Stimulated activated CD8-positive, alpha-beta memory T cell treated with anti-CD3 and anti-CD28 coated beads, Interleukin-4, amount 100 ng/mL, for 4 hours (primary cell): ENCODE data around the gene NBEA.
"Not testable (repeated sequence)": the region's sequence is repeated elsewhere in the genome, so short reads cannot be mapped to it uniquely, and the experiment has no call there.

ENCODE experiments used
- DNase-seq, 2 donors: peaks; one replicate each; pipeline ENCODE4 v3.0.0-alpha.2; 2020; ENCODE audit warnings: low read depth in 2 of 2, low spot score in 1 of 2

NBEA gene, protein sequence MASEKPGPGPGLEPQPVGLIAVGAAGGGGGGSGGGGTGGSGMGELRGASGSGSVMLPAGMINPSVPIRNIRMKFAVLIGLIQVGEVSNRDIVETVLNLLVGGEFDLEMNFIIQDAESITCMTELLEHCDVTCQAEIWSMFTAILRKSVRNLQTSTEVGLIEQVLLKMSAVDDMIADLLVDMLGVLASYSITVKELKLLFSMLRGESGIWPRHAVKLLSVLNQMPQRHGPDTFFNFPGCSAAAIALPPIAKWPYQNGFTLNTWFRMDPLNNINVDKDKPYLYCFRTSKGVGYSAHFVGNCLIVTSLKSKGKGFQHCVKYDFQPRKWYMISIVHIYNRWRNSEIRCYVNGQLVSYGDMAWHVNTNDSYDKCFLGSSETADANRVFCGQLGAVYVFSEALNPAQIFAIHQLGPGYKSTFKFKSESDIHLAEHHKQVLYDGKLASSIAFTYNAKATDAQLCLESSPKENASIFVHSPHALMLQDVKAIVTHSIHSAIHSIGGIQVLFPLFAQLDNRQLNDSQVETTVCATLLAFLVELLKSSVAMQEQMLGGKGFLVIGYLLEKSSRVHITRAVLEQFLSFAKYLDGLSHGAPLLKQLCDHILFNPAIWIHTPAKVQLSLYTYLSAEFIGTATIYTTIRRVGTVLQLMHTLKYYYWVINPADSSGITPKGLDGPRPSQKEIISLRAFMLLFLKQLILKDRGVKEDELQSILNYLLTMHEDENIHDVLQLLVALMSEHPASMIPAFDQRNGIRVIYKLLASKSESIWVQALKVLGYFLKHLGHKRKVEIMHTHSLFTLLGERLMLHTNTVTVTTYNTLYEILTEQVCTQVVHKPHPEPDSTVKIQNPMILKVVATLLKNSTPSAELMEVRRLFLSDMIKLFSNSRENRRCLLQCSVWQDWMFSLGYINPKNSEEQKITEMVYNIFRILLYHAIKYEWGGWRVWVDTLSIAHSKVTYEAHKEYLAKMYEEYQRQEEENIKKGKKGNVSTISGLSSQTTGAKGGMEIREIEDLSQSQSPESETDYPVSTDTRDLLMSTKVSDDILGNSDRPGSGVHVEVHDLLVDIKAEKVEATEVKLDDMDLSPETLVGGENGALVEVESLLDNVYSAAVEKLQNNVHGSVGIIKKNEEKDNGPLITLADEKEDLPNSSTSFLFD (N-terminal part only)

DNA sequence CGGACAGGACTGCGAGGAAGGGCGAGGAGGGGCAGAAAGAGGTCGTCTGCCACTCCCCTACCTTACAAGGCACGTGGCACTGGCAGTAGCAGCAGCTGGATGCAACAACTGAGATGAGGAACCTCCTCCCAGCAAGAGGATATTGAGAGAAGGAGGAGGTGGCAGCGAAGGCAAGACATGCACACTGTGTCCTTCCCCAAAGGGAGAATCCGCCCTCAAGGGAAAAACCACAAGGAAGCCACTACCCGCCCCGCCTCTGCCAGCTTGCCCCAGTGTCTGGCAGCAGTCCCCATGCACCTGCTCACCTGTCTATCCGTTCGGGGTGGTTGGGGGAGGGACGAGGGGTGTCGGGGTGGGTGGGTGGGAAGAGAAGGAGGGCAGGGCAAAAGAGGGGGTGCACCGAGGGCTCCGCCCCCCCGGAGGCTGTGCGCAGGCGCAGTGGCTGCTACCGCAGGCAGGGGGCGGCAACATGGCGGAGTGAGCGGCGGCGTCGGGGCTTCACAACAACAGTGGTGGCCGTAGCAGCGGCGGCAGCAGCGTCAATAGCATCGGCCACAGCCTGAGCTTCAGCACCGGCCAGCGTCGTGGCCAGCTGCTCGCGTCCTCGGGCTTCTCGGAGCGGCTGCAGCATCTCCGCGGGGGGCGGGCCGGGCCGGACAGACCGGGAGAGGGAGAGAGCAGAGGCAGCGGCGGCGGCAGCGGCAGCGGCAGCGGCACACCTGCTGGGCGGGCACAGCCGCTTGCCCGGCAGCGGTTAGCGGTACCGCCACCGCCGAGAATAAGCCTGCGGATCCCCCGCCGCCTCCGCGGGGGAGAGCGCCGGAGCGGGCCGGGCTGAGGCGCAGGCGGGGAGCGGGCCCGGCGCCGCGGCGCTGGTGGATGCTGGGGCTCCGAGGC is at the start of gene NBEA:
TSS of gene NBEA (plus strand) at position 436 of the 897 bp plus-strand sequence. CDS start 551 bp downstream, outside the sequence.
- DNase-seq, result peak; percentile 57 to 58

DNA sequence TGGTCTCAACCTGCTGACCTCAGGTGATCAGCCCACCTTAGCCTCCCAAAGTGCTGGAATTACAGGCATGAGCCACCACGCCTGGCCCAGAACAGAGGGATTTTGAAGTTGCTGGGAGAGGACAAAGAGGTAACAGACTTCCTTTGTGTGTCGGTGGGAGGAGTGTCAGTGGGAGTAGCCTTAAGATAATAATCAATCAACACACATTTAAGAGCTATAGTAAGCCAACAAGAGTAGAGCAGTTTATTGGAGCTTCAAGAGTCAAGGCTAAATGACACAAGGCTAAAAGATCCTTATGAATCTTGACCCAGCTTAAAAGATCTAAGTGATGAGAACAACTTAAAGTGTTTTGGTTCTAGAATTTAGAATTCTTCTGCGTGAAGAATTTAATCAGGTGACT is 47.3 kb upstream of the NBEA start:
- no peak for DNase-seq

DNA sequence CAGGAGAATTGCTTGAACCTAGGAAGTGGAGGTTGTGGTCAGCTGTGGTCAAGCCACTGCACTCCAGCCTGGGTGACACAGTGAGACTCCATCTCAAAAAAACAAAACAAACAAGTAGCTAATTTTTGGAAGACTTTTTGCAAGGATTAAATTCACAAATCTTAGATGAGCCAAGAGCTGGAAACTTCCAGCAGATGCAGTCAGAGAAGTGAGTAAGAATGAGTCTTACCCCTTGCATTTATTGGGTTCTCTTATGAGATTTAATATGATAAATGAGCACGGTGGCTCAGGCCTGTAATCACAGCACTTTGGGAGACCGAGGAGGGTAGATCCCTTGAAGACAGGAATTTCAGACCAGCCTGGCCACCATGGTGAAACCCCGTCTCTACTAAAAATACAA is 44.9 kb upstream of the NBEA start:
- no peak for DNase-seq

DNA sequence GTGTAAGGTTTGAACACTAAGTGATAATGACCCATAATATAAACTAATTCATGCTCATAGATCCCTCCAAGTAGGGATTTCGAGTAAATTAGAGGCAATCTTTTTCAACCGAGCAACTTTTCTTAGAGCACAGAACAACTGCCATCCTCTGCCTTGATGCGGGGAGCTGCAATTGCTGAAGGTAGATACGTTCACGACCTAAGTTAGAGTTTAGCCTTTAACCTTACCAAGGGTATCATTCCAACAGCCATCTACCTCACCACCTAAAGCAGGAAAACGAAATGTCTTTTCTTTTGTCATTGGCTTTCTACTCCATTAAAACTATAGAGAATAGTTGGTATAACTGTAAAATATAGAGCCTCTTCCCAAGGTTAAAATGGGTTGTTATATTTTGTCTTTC is 42.2 kb upstream of the NBEA start:
- no peak for DNase-seq

DNA sequence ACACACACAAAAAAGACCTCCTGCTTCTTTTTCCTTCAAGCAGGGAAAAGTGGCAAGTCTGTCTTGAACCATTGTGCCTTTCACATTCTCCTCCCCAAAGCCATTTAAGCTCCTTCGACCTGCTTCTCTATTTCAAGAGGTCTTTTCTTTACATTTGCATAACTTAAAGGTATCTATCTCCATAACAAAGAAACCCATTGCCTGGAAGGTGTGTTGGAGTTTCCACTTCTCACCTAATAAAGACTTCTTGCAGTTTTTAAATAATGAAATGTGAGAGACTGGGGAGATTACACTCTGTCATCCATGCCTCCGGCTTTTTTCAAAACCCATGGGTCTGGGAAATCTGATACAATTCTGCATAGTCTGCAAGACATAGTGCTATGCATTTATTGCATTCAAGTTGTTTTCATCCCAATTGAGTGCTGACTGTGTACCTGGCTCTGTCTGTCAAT is 41.8 kb upstream of the NBEA start:
- no peak for DNase-seq

DNA sequence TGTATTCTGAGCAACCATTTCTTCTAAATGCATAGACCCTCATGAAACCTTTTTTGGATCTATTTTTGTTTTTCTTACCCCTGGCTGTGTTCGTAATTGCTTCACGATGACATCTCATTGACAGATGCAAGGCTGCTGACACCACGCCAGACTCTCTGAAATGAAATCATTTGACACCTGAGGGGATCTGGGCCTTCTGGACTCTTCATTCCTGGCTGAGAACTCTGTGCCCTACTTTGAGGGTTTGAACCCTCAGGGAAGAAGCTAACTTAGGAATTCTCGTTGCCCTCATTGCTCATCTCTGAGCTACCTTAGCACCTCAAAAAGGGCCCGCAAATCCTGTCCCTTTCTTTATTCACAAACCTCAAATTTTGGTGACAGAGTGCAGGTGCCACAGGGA is 40.5 kb upstream of the NBEA start:
- no peak for DNase-seq

DNA sequence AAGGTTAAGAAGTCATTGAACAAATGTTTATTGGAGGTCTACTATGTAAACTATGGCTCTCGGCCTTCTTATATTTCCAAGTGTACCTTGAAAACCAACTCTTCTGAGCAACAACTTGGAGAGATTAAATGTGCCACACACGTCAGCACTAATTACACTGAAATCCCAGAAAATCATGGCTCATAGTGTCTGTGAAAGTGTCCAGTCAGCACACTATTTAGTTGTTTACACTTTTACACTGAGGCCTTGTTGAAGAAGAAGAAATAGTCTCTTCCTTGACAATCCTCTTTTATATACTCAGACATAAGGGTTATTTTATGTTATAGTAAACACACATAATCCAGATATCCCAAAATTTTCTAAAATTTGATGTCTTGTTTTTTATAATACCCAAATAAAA is 30.9 kb upstream of the NBEA start:
- DNase-seq, result no peak

DNA sequence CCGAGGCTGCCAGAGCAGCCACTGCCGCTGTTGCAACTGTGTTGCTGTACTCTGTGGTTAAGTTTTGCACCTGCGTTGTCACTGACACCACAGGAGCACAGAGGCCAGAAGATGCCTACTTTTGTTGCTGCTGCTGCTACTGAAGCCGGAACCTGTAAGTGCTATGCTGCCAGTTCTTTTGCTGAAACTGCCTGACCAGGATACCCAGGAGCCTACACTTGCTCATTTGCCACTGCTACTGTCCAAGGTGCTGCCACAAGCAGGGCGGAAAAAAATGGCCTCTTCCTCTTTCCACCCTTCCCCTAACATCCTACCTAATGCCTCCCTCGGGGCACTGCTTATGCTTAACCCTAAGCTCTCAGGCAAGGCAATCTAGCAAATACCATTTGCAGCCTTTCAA is 29.0 kb upstream of the NBEA start:
- DNase-seq, result no peak

DNA sequence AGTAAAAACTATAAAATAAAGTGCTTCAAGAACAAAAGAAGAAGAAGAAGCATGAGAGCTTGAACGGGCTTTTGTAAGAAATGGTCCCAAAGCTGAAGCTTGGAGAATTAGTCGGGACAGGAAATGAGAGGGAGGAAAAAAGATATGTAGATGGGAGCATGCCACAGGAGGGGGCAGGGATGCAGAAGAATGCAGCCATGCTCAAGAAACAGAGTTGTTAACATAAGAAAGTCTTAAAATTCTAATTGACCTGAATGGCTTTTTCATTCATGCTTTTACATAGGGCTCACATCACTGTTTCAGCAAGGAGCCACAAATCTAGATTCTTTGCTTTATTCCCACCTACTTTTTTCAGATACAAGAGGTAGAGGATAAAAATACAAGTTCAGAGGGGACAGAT is 27.7 kb upstream of the NBEA start:
- DNase-seq, result no peak

DNA sequence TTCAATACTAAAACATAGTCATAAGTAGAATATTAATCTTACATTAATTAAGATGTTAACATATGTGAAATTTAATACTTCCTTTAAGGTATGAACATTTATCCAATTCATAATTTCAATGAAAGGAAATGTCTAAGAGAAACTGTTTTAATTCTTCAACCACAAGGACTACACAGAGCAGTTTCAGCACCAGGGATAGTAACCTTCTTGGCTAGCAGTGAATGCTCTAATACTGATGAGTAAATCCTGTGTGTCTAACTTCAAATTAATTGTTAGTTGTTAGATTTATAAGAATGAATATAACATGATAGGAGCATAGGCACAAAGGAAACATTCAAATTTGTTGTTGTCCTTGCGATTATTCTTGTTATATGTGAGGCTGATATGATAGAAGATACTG is 15.6 kb upstream of the NBEA start:
- no peak for DNase-seq

DNA sequence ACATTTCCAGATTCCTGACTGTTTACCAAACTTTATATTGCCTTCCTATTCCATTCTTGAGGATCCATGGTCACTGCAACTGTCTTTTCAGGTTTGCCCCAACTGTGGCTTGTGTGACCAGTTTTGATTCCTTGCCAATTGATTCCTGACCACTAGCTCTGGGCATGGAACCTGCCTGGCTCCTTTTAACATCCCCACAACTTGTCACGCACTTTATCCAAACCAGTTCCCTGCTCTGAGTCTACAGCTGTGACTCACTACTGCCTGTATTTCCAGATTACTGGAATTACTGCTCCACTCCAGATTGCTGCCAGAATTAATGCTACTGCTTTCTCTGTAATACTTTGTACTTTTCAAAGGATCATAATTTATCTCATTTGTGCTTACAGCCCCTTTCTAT is 13.4 kb upstream of the NBEA start:
- DNase-seq, result not testable (repeated sequence)

DNA sequence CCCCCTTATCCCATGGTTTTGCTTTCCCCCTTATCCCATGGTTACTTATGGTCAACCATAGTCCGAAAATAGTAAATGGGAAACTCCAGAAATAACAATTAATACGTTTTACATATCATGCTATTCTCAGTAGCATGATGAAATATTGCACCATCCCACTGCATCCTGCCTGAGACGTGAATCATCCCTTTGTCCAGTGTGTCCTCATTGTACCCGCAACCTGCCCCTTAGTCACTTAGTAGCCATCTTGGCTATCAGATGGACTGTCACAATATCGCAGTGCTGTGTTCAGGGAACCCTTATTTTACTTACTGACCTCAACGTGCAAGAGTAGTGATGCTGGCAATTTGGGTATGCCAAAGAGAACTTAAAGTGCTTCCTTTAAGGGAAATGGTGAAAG is 10.5 kb upstream of the NBEA start:
- DNase-seq, result no peak

DNA sequence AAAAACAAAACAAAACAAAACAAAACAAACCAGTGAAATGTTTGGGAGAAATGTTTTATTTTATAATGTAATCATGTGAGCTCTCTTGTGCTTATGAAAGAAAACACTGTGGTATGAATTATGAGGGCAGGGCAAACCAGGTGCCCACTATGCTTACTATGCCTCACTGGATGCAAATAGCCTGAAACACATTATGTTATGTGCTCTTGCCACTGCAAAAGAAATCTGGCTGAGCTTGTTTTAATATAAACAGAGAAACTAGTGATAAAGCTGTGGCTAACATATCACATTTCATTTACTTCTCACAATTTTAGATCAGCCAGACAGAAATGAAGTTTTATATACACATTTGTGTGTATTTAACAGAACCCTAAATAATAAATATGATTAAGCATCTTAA is 8.7 kb upstream of the NBEA start:
- no peak for DNase-seq

DNA sequence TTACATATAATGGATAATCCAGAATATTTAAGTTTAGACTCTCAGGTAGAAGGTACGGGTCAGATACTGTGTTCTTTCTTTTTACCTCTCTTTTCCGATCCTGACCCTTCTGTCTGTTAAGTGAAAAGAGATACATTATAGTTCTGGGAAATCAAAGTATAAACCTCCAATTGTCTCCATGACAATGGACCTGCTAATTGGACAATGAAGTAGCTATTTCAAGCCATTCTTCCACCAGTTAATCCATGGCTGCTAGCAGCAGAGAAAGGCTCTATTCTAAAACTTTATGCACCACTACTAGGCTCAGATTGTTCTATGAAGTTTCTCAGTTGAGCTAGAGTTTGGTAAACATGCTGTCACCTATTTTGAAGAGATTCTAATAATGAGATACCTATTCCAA is 8.3 kb upstream of the NBEA start:
- no peak for DNase-seq

DNA sequence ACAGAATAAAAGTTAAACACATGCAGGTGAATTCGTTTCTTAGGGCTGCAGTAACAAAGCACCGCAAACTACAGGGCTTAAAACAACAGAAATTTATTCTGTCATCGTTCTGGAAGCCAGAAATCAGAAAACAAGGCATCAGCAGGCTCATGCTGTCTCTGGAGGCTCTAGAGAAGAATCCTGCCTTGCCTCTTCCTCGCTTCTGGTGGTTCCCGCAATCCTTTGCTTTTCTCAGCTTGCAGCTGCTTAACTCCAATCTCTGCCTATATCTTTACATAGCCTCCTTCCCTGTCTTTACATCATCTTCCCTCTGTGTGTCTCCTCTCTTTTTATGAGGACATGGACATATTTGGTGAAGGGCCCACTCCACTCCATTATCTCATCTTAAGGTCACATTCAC is 6.2 kb upstream of the NBEA start:
- no peak for DNase-seq

DNA sequence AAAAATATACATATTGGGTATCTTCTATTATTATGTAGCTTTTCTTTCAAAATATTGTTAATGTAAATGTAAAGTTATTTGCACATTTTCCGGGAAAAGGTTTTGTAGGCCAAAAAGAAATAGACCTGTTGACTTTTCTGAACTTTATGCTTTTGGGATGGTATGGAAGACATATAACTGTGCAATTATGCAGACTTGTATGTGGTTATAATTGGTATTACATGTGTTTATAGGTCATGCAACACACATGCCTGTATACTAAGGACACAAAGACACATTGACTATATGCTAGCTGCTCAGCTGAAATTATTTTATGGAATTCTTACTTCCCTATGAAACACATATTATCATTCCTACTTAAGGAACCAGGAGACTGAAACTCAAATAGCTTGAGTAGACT is 2.3 kb upstream of the NBEA start:
- no peak for DNase-seq

DNA sequence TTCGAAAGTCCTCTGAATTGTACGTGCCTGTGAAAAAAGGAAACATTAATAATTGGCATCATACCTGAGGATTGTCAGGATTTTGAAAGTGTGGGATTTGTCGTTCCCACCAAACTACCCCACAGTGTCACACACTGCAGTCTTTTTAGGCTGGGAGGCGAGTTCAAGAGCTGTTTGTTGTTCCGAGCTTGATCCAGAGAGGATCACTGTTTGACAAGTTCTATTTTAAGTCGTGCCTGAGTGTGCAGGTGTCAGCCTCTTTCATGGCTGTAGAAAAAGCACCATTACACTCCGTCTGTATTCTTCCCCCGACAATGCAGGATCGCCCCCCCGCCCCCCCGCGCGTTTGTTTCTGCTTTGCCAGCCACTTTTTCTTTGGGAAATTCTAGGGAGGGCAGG is 635 bp upstream of the NBEA start:
- no peak for DNase-seq

DNA sequence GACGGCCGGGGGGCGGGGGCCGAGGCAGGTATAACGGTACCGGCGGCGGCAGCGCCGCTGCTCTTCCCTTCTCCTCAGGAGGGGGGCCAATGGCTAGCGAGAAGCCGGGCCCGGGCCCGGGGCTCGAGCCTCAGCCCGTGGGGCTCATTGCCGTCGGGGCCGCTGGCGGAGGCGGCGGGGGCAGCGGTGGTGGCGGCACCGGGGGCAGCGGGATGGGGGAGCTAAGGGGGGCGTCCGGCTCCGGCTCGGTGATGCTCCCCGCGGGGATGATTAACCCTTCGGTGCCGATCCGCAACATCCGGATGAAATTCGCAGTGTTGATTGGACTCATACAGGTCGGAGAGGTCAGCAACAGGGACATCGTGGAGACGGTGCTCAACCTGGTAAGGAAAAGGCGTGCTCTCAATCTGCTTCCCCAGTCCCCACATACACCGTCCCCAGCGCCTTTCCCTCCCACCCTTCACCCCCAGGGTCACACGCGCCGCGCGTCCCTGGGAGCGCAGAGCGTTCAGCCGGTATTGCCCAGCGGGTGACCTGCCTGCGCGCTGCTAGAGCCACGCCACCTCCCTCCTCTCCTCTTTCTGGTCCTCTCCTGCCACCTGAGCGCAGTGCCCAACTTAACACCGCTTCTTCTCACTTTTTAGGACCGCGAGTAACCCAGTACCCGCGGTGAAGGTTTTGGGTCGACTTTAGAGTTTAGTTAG is 814 bp downstream of the NBEA start:
- no peak for DNase-seq

DNA sequence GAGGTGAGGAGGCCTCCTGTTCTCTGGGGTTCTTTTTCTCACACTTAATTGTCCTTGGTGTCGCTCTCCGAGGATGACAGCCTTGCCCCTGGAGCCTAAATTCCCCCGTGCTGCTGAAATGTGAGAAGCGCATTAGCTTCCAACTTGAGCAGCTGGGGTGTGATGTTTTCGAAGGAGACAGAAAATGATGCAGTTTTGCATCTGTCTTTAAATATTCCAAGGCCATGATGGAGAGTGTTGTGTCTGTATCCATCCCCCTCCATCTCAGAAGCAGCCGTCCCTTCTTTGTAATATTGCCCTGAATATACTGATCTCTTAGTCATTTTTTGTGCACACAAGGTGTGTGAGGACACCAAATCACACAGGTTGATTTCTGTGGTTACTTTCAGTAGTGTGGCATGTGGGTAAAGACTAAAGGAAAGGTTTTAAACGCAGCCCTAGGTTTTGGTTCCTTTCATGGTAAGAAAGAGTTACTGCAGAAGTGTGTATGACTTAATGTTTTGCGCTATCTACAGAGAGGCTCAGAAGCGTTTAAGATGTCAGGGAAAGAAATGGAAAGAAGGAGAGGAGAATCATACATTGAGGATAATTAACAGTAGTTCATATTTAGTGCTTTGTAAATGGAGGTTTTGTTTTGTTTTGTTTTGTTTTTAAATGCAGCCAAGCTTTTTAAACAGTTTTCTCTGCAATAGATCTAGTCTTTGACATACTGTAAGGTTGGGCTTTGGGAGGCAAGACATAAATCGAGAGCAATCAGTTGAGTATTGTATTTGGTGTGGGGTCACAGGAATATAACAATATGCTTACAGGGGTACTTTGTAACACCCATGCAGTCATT is 1.6 kb downstream of the NBEA start:
- no peak for DNase-seq
